Astrocyte of the hippocampus (primary cell): ENCODE data around the gene ZBTB1.

Source experiments
- DNase-seq: peaks from one replicate; pipeline ENCODE4 v3.0.0; 2011; ENCODE audit warnings: low read depth, low spot score

Gene ZBTB1, protein sequence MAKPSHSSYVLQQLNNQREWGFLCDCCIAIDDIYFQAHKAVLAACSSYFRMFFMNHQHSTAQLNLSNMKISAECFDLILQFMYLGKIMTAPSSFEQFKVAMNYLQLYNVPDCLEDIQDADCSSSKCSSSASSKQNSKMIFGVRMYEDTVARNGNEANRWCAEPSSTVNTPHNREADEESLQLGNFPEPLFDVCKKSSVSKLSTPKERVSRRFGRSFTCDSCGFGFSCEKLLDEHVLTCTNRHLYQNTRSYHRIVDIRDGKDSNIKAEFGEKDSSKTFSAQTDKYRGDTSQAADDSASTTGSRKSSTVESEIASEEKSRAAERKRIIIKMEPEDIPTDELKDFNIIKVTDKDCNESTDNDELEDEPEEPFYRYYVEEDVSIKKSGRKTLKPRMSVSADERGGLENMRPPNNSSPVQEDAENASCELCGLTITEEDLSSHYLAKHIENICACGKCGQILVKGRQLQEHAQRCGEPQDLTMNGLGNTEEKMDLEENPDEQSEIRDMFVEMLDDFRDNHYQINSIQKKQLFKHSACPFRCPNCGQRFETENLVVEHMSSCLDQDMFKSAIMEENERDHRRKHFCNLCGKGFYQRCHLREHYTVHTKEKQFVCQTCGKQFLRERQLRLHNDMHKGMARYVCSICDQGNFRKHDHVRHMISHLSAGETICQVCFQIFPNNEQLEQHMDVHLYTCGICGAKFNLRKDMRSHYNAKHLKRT

GRCh38 chr14:64504310-64504896 lies at the start of gene ZBTB1:
Gene ZBTB1 (plus strand): TSS chr14:64504770. CDS start chr14:64521505, 16,735 bp downstream.
- DNase-seq = peak; percentile 92

DNA sequence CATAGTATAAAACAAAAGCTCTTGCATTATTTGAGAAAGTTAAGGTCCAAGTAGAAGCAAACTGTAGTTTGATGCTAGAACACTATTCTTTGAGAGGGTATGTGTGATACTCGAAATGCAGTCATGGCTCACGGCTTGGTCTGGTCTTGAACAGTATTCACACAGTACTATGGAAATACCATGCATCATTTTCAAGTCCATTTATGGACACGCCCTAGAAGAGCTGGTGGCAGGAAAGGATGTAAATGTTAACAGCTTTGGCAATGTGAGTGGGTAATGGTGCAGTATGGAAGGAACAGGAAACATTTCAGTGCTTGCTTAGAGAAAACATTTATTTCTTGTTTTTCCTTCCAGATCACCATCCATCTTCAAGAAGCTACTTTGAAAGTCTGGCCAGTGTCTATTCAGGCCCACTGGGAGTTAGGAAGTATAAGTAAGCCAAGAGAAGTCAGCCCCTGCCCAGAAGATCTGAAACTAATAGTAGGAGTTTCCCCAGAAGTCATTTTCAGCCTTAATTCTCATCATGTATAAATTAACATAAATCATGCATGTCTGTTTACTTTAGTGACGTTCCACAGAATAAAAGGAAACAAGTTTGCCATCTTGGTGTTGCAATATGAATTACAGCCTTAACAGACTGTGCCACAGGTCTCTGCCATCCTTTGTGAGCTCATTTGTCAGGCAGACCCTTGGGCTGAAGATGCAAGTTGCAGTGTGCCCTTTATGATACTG lies 45.0 kb upstream of the ZBTB1 start:
- no peak for DNase-seq

DNA sequence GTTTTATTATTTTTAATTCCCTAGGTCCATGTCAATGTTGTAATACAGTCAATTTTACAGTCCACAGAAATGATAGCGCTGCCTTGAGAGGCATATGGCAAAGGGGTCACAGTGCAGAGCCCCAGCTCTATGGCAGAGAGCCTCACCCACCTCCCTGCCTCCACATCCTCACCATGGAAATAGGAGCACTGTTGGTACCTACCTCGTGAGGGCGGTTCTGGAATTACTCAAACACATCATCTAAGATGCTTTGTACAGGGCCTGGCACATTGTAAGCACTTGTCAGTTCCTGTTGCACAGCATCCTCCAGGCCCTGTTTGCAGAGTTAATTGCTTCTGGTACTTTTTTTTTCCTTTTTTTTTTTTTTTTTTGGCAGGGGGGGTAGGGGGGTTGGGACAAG lies 43.3 kb upstream of the ZBTB1 start:
- DNase-seq = no peak

- no peak for DNase-seq
Observed at GRCh38 chr14:64463195-64463594, 41.4 kb upstream of the ZBTB1 start.

GRCh38 chr14:64463873-64464272 lies 40.7 kb upstream of the ZBTB1 start:
- DNase-seq = no peak

DNA sequence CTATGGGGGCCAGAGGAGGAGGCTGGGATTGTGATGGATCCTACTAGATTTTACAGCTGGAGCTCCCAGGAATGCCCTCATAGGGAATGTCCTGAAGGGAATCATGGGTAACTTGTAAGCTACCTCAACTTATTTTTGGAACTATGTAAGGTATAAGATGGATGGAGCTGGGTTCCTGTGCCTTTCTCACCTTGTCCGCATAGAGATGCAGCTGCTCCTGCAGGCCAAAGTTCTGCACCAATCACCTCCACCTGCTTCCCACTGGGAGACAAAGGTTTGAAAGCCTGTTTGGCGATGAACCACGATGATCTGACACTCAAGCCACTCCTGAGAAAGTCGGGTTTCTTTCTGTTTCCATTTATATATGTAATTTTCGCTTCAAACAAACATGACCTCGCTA lies 39.9 kb upstream of the ZBTB1 start:
- no peak for DNase-seq

DNA sequence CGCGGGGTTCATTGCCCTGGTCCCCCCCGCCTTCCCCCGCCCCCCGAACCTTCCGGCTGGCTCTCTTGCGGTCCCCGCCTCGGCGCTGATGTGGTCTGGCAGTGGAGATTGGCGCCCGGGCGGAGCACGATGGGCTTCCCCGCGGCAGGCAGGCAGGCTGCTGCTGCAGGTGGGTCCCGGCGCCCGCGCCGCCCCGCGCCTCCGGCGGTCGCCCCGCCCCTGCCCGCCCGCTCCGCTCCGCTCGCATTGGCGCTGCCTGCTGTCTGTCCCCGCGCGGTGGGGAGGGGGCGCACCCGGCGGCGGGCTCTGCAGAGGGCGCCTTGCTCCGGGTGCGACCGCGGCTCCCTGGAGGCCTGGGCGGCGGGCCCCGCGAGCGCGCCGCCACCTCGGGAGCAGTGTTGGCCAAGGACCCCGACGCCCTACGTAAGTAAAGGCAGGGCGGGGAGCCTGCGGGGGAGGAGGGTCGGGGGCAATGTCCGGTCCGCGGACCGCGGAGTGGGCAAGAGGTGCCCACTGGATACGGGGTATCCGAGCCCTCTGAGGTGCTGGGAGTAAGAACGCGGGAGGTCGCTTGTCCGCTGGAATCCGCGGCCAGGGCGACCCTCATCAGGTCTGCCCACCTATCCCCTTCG lies 39.3 kb upstream of the ZBTB1 start, which contains the start of gene AKAP5:
Gene AKAP5, plus strand, starts transcription at position 309 of the 632 bp plus-strand sequence. CDS start 2,896 bp downstream, outside the sequence.
- DNase-seq = peak; percentile 92

DNA sequence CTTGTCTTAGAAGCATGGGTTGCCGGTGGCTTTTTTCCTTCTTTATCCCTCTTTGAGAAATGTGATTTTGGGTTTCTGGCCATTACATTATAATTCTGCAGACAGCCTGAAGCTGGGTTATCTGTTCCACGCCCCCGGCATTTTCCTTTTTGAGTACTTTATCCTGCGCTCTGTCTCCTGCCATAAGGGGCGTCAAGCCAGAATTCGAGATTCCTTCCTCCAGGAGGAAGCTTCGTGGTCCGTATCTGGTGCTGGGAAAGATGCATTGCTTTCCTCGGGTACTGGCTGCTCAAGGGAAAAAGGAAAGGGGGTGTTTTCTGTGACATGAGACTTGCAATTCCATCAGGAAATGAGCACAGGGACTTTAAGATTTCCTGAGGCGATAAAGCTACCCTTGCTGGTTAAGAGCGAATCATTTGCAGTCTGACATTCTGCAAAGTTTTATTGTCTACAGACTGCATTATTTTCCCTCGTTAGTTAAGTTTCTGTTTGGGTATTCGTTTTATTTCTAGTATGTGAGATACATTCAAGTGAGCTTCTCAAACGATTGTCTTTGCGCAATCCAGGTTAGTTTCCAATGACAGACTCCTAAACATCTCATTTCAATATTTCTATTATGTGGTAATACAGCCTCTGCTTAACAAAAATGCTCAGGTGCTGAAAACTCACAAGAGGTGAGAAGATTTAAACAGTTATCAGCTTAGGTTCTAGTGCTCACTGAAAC lies 38.6 kb upstream of the ZBTB1 start:
- DNase-seq = peak; percentile 77

- no peak for DNase-seq
Observed at GRCh38 chr14:64467101-64467500, 37.5 kb upstream of the ZBTB1 start.

DNA sequence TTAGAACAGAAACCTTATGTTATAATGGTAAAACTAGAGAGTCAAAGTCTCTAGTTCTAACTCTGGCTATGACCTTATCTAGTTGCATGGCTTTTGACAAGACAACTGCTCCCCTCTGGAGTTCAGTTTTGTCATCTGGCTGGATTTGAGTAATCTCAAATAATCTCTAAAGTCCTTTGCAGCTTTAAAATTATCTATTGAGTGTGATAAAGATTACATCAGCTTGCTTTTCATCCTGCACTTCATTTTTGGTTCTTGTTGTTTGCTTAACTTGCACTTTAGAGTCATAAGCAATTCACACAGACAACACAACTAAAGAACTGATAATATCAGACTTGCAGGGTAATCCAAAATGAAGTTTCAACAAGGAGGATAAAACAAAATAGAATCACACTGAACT lies 37.0 kb upstream of the ZBTB1 start:
- no peak for DNase-seq

- DNase-seq = no peak
Observed at GRCh38 chr14:64468451-64468850, 36.1 kb upstream of the ZBTB1 start.

- no peak for DNase-seq
Observed at GRCh38 chr14:64474041-64474440, 30.5 kb upstream of the ZBTB1 start.

DNA sequence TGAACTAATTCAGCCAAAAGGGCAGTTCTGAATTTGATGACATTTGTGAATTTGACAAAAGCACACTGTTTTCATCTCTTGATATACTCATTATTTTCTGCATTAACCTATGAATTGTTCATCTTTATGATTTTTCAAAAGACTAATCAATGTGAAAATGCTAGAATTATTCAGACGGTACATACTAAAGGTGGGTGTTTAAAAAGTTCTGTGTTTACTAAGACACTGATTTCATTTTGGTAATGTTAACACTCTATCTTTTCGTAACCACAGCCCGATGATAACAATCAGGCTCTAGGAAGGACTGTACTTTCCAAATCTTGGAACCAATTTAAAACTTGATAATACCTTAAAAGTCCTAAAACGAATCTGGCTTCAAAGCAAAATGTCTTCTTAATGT lies 29.9 kb upstream of the ZBTB1 start:
- DNase-seq = no peak

DNA sequence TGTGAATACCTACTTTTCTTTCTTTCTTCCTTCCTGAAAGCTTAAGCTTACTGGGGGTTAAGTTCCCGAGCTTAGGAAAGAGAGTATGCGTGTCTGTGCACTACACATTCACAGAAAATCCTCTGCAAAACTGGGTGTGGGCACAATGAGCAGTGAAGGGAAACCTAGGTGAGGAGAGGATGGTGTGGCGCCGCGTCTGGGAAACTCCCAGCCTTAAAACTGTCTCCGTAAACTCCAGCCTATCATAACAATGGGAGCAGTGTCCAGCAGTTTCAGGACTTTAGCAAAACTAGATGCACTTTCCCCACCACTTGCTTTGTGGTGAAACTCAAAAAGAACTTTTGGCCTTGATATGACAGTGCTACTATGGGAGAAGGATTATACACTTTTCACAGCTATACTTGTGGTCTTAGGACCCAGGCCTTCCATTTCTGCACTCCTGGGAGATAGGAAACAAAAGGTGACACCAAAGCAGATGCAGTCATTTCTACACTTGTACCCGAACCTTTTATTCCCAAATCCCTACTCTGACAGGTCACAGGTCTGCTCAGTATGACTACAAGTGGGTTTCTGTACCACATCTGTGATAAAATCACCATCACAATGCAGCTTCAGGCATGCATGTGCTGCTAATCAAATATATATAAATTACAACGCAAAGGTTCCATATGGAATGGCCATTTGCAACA lies 28.8 kb upstream of the ZBTB1 start:
- DNase-seq = no peak

DNA sequence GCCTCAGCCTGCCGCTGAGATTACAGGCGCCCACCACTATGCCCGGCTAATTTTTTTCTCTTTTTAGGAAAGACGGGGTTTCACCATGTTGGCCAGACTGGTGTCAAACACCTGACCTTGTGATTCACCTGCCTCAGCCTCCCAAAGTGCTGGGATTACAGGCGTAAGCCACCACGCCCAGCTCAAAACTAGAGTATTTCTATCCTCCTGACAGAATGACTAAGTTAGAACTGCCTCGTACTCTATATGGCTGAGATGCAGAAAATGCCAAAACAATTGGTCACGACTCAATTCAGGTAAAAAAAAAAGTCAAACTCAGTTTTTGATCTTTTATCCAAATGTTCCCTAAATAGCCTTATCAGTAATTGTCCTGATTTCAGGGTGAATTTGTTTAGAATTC lies 28.1 kb upstream of the ZBTB1 start:
- DNase-seq = no peak

DNA sequence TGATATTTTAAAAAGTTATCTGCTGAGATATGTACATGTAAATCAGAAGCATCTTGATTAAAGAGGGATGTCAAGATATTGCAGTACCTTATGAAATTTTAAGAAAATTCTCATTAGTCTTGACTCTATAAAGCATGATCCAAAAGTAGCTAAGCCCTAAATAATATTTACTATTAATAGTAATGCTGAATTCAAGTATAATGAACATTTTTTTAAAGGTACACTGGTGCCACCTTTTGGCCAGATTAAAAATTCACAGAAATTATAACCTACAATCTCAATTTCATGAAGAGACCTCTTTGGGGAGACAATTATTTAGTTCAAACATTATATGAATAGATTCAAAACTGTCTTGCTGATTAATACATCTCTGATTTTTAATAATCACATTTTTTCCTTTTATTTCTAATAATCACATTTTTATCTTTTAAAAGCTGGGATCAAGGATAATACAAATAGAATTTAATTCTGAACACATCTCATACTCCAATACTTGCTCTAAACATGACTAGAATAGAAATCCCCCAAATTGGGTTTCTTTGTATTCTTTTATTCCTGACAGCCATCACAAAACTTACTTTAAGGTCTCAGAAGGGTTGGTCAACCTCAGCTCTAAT lies 25.8 kb upstream of the ZBTB1 start:
- DNase-seq = peak; percentile 46

DNA sequence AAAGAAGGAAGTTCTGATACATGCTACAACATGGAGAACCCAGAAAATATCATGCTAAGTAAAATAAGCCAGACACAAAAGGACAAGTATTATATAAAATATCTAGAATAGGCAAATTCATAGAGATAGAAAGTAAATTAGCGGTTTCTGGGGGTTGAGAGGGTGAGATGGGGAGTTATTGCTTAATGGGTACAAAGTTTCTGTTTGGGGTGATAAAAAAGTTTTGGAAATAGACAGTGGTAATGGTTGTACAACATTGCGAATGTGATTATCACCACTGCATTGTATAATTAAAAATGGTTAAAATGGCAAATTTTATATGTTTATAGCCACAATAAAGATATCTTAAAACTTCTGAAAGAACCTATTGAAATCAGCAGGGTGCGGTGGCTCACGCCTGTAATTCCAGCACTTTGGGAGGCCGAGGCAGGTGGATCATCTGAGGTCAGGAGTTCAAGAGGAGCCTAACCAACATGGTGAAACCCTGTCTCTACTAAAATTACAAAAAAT lies 15.9 kb upstream of the ZBTB1 start:
- no peak for DNase-seq

DNA sequence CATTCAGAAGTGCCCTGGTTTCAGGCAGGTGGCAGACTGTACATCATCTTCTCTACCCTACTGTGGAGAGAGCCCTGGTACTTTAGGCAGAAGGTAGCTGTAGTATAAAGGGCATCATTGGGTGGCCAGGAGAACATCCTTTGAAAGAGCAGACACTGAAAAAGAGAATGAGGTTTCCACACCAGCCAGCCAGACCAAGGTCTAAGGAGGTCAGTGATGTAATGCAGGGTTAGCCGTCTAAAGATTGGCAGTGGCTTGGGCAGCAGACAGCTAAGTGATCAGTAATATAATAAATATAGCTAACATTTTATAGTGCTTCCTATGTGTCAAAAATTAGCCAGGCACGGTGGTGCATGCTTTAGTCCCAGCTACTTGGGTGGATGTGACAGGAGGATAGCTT lies 12.9 kb upstream of the ZBTB1 start:
- no peak for DNase-seq

DNA sequence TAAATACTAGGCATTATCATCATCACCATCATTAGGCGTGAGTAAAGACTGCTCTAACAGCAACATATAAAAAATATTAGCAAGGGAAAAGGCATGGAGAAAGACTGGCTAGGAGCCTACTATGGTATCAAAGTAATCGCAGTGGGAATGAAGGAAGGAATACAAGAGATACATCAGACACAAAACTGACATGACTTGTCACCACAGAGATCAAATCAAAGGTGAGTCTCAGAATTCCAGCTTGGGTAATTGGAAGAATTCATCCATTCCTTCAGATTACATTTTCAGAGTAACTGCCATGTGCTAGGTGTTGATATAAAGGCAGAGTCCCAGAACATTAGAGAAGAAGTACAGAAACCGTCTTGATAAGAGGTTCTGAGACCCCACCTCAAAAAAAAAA lies 11.1 kb upstream of the ZBTB1 start:
- no peak for DNase-seq

- DNase-seq = no peak
Observed at GRCh38 chr14:64495252-64495651, 9.3 kb upstream of the ZBTB1 start.
